GM12865 (cell line): ENCODE data around the gene OR6Q1.
"Not testable (repeated sequence)": the region's sequence is repeated elsewhere in the genome, so short reads cannot be mapped to it uniquely, and the experiment has no call there.

Experiments used
- DNase-seq: peaks from one replicate; pipeline ENCODE4 v3.0.0; 2010; ENCODE audit warnings: low read depth
- H3K4me3 ChIP-seq: 2 replicates; pipeline ENCODE4 v1.5.1; 2011; ENCODE audit warnings: mild to moderate bottlenecking, low read depth, low read length, control low read depth
- TF ChIP-seq, protein P1 (sequence below): IDR thresholded peaks from 2 replicates; pipeline ENCODE4 v1.5.1; 2011; ENCODE audit warnings: low read length, control low read depth, low read depth, inconsistent platforms; ENCODE audit not compliant: insufficient read depth; ENCODE audit errors: missing control alignments

OR6Q1 gene, protein sequence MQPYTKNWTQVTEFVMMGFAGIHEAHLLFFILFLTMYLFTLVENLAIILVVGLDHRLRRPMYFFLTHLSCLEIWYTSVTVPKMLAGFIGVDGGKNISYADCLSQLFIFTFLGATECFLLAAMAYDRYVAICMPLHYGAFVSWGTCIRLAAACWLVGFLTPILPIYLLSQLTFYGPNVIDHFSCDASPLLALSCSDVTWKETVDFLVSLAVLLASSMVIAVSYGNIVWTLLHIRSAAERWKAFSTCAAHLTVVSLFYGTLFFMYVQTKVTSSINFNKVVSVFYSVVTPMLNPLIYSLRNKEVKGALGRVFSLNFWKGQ

DNA sequence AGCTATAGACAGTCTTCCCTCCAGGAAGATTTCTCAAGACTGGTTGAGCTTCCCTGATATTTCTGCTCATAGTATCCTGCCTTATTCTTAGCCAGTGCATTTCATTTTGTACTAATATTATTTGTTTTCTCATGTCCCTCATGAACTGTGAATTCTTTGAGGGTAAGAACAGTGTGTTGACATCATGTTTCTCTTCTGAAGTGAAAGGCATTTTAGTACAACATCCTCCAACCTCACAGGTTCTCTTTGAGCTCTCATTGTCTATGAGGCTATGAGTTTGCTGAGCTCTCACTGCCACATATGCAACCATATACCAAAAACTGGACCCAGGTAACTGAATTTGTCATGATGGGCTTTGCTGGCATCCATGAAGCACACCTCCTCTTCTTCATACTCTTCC lies at the start of gene OR6Q1:
Gene OR6Q1, plus strand, starts transcription at position 301 of the 400 bp plus-strand sequence. Its CDS starts 0 bp downstream, at position 301.
- no peak for DNase-seq
- H3K4me3 ChIP-seq = no peak within 1 kb of the TSS
- TF ChIP-seq, protein P1, sequence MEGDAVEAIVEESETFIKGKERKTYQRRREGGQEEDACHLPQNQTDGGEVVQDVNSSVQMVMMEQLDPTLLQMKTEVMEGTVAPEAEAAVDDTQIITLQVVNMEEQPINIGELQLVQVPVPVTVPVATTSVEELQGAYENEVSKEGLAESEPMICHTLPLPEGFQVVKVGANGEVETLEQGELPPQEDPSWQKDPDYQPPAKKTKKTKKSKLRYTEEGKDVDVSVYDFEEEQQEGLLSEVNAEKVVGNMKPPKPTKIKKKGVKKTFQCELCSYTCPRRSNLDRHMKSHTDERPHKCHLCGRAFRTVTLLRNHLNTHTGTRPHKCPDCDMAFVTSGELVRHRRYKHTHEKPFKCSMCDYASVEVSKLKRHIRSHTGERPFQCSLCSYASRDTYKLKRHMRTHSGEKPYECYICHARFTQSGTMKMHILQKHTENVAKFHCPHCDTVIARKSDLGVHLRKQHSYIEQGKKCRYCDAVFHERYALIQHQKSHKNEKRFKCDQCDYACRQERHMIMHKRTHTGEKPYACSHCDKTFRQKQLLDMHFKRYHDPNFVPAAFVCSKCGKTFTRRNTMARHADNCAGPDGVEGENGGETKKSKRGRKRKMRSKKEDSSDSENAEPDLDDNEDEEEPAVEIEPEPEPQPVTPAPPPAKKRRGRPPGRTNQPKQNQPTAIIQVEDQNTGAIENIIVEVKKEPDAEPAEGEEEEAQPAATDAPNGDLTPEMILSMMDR = no peak

DNA sequence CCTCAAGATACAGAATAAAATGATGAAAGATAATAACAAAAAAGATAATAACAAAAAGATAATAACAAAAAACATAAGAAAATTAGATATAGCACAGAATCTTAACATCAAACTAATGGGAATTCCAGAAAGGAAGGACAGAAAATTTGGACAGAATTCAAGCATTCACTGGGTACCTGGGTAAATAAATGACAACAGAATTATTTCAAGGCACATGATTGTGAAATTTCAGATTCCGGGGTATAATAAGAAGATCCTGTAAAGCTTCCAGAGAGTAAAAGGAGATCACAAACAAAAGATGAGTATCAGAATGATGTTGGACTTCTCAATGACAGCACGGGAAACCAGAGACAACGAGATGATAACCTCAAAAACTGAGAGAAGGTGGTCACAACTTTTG lies 49.2 kb upstream of the OR6Q1 start:
- H3K4me3 ChIP-seq = no peak overlapping the region
- DNase-seq = no peak
- TF ChIP-seq, protein P1 = no peak

DNA sequence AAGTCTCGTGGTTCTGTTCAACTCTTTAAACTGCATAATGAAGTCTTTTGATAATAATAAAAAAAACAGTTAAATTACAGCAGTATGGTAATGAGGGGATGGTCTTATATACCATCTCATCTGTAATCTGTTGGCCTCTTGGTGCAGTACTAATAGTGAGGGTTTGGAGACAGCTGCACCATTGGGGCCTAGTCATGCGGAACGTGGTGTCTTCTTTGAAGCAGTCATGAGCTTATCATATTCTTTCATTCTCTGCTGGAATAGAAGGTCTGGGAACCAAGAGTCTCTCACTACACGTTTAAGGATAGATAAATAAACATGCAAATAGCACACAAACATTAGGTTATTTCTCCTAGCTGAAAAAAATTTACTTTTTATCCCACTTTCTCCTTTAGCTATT lies 48.0 kb upstream of the OR6Q1 start:
- DNase-seq = no peak
- H3K4me3 ChIP-seq = no peak overlapping the region
- TF ChIP-seq, protein P1 = no peak

DNA sequence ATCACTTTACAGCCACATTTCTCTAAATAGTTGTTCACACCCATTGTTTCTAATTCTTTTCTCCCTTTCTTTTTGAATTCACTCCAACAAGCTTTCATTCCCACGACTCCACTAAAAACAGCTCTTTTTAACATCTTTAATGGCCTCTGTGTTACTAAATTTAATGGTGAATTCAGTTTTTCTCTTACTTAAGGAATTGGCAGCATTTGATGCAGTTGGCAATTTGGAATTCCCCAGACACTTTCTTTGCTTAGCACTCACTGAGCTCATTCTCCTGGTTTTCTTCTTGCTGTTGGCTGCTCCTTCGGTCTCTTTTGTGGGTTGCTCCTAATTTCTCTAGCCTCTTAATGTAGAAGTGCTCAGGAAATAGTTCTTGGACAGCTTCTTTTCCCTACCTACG lies 47.6 kb upstream of the OR6Q1 start:
- TF ChIP-seq, protein P1 = no peak
- no peak overlapping the region for H3K4me3 ChIP-seq
- no peak for DNase-seq

DNA sequence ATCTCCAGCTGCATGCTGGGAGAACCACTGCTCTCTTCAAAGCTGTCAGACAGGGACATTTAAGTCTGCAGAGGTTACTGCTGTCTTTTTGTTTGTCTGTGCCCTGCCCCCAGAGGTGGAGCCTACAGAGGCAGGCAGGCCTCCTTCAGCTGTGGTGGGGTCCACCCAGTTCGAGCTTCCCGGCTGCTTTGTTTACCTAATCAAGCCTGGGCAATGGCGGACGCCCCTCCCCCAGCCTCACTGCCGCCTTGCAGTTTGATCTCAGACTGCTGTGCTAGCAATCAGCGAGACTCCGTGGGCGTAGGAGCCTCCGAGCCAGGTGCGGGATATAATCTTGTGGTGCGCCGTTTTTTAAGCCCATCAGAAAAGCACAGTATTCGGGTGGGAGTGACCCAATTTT lies 31.2 kb upstream of the OR6Q1 start:
- not testable (repeated sequence) for H3K4me3 ChIP-seq, DNase-seq

DNA sequence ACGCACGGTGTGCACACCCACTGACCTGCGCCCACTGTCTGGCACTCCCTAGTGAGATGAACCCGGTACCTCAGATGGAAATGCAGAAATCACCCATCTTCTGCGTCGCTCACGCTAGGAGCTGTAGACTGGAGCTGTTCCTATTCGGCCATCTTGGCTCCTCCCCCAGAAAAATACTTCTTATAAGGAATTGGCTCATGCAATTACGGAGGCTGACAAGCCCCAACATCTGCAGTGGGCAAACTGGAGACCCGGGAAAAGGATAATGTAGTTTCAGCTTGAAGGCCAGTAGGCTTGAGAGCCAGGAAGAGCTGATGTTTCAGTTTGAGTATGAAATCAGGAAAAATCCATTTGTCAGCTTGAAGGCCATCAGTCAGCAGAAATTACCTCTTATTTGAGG lies 30.7 kb upstream of the OR6Q1 start:
- not testable (repeated sequence) for H3K4me3 ChIP-seq, DNase-seq

DNA sequence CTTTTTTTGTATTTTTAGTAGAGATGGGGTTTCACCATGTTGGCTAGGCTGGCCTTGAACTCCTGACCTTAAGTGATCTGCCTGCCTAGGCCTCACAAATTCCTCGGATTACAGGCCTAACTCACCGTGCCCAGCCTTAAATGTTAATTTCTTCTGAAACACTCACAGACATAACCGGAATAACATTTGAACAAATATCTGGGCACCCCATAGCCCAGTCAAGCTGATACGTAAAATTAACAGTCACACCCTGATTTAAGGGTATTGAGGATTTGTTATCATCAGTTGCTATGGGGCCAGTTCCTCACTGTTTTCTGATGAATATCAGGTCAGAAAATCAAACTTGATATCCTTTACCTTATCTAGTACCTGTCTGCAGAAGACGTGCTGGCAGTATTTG lies 30.1 kb upstream of the OR6Q1 start:
- TF ChIP-seq, protein P1 = no peak
- H3K4me3 ChIP-seq = no peak overlapping the region
- DNase-seq = no peak

DNA sequence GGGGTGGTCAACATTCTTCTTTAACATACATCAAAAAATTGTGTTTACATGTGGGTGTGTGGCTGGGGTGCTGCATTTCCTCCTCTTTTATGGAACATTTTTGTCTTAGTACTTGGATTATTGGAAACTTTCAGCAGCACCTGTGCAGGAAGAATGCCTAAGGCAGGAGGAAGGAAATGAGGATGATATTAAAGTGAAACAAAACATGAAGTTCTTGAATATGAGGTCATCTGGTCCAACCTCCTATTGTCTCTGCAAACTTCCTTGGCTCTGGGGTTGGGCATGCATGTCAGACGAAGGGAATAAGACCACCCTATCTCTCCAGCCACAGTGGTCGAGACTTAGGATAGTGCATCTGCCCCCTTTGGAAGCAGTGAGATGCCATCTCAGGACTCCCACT lies 27.7 kb upstream of the OR6Q1 start:
- TF ChIP-seq, protein P1 = no peak
- DNase-seq = no peak
- H3K4me3 ChIP-seq = no peak overlapping the region
